B cell (primary cell): ENCODE data around the gene KDM4F.

Experiments
- CTCF ChIP-seq: fragments of 200-600 bp; IDR thresholded peaks from one replicate; pipeline ENCODE4 v1.8.0; 2022; ENCODE audit warnings: antibody characterized with exemption, mild to moderate bottlenecking
- EZH2 ChIP-seq: IDR thresholded peaks from 2 replicates; pipeline ENCODE4 v1.6.1; 2012; ENCODE audit warnings: borderline replicate concordance, low read depth, mild to moderate bottlenecking, moderate library complexity, low read length; ENCODE audit not compliant: insufficient read depth, poor library complexity, severe bottlenecking

- TF ChIP-seq CTCF = no peak
- no peak for TF ChIP-seq EZH2
These were observed 25.8 kb downstream of the KDM4F start for GRCh38 chr11:95074792-95075563.
